MCF 10A (cell line): Measurements from ENCODE around the gene PRKN. TPM values are rescaled to one million over a fixed set of nuclear protein-coding genes. Genes with fewer than 3 reads are reported as not detected.

Source experiments
- BruUV-seq: library from RNA; stranded (reverse); fragments of 400-500 nt; replicated peaks from 2 replicates; lab custom pipeline; 2021; lab: Mats Ljungman, UMichigan
- CTCF ChIA-PET: fragments of 300-600 bp; sonication (Branson Sonifier 250); formaldehyde crosslinking; extraction: SDS; loops from one replicate; lab custom pipeline; 2021; ENCODE audit warnings: antibody characterized with exemption, inconsistent platforms; lab: Yijun Ruan, JAX
- POLR2A ChIA-PET: fragments of 300-600, 350-650 bp; sonication (Branson Sonifier 250); formaldehyde crosslinking; extraction: SDS; loops from one replicate; lab custom pipeline; 2020; ENCODE audit warnings: antibody characterized with exemption, inconsistent platforms; lab: Yijun Ruan, JAX
- DNase-seq: peaks from one replicate; pipeline ENCODE4 v3.0.0-alpha.2; 2018; ENCODE audit not compliant: unreplicated experiment
- H3K27ac Mint-ChIP-seq: one replicate; pipeline ENCODE4 v1.8.0; 2022; ENCODE audit warnings: mild to moderate bottlenecking, low read depth, mixed read lengths; ENCODE audit not compliant: unreplicated experiment
- H3K27me3 Mint-ChIP-seq: one replicate; pipeline ENCODE4 v1.8.0; 2022; ENCODE audit warnings: mixed read lengths; ENCODE audit not compliant: insufficient read depth, unreplicated experiment
- H3K36me3 Mint-ChIP-seq: one replicate; pipeline ENCODE4 v1.8.0; 2022; ENCODE audit warnings: mild to moderate bottlenecking, moderate library complexity, mixed read lengths; ENCODE audit not compliant: insufficient read depth, unreplicated experiment
- H3K4me1 Mint-ChIP-seq: one replicate; pipeline ENCODE4 v1.8.0; 2022; ENCODE audit warnings: mixed read lengths; ENCODE audit not compliant: insufficient read depth, unreplicated experiment
- H3K4me3 Mint-ChIP-seq: one replicate; pipeline ENCODE4 v1.8.0; 2022; ENCODE audit warnings: mild to moderate bottlenecking, moderate library complexity, mixed read lengths; ENCODE audit not compliant: unreplicated experiment
- H3K9me3 Mint-ChIP-seq: one replicate; pipeline ENCODE4 v1.8.0; 2022; ENCODE audit warnings: mixed read lengths; ENCODE audit not compliant: unreplicated experiment
- intact Hi-C: fragments of 100-400 bp; cut with micrococcal nuclease; formaldehyde crosslinking; loops from 2 replicates; pipeline ENCODE4 v1.14.1; 2022
- total RNA-seq: library from RNA; stranded (reverse); gene quantifications from 2 replicates; pipeline ENCODE4 v1.2.3, GENCODE V29; 2022
- TF ChIP-seq, protein P1 (sequence below): fragments of 200-600 bp; IDR thresholded peaks from one replicate; pipeline ENCODE4 v1.8.0; 2022; ENCODE audit warnings: antibody characterized with exemption, mild to moderate bottlenecking; ENCODE audit not compliant: unreplicated experiment

PRKN gene
- total RNA-seq, 1 experiment from 2014 or later: 2.5 TPM

DNA sequence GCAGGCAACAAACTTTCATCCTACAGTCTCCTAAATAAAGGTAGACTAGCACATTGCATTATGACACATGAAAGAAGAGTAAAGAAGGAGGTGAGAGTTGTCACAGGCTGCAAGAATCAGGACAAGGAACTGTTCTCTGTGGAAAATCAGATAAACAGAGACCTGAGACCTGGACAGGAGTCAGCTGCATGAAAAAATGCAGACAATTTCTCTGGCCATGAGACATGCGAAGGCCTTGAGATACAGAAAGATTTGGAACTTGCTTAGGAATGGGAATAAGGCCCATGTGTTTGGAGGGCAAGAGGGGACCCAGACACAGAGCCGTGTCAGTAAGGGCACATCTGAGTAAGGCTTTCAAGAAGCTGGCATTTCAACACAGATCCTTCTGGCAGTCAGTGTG, 779.1 kb downstream of the PRKN start:
- ChIA-PET CTCF (no interaction called here), POLR2A (interaction anchor here (0.7 kb wide), 1 partner anchor 83 kb away, joined by 5 read pairs; no protein-coding TSS in a partner anchor)
- Mint-ChIP-seq H3K9me3 (no peaks in the 10 kb centered on the region), H3K4me3 (no peak overlapping the region), H3K27ac (no peak overlapping the region), H3K36me3 (no peaks in the 10 kb centered on the region), H3K4me1 (peaks cover 6% of the 10 kb centered on the region), H3K27me3 (no peaks in the 10 kb centered on the region)
- no TSS peak for BruUV-seq
- TF ChIP-seq, protein P1, sequence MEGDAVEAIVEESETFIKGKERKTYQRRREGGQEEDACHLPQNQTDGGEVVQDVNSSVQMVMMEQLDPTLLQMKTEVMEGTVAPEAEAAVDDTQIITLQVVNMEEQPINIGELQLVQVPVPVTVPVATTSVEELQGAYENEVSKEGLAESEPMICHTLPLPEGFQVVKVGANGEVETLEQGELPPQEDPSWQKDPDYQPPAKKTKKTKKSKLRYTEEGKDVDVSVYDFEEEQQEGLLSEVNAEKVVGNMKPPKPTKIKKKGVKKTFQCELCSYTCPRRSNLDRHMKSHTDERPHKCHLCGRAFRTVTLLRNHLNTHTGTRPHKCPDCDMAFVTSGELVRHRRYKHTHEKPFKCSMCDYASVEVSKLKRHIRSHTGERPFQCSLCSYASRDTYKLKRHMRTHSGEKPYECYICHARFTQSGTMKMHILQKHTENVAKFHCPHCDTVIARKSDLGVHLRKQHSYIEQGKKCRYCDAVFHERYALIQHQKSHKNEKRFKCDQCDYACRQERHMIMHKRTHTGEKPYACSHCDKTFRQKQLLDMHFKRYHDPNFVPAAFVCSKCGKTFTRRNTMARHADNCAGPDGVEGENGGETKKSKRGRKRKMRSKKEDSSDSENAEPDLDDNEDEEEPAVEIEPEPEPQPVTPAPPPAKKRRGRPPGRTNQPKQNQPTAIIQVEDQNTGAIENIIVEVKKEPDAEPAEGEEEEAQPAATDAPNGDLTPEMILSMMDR: no peak
- intact Hi-C loops: no loop called here
- no peak for DNase-seq

DNA sequence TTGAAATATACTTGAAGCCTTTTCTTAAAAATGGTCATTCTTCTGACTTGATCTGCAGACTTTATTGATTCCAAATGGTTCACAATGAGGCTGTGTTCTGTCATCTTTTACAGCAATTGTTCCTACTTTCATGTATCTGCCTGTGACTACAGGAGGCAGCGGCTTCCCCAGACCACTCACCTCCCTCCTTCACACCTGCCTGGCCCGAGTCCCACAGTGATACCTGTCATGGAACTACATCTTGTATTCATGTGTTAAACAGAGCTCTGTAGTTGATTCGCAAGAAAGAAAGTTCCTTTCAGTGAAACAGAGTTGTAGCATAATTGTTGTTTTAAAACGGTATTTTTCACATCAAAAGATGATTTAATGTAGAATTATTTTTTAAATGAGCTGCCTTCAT, 780.2 kb downstream of the PRKN start:
- POLR2A ChIA-PET: no interaction called here
- DNase-seq: no peak
- Mint-ChIP-seq H3K27me3 (no peaks in the 10 kb centered on the region), H3K9me3 (no peaks in the 10 kb centered on the region), H3K4me1 (peaks cover 6% of the 10 kb centered on the region), H3K36me3 (no peaks in the 10 kb centered on the region), H3K4me3 (no peak overlapping the region), H3K27ac (no peak overlapping the region)
- TF ChIP-seq, protein P1: no peak
- intact Hi-C loops: no loop called here
- BruUV-seq: no TSS peak
- CTCF ChIA-PET: no interaction called here

DNA sequence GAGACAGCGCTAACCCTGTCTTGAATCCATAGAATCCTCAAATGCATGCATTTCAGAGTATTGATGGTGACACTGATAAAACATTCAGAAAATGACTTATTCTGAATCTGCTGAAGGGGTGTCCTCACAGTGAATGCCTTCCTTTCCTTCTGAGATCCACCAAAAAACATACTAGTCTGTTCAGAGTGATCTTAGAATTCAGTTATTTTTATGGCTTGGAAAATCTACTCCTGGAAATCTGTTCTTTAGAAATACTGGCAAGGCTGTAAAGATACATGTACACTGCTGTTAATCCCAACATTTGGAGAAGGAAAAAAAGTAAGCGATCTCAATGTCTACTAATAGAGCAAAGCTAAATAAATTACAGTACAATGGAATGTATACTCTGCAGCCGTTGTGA, 781.1 kb downstream of the PRKN start:
- Mint-ChIP-seq H3K27ac (no peak overlapping the region), H3K36me3 (no peaks in the 10 kb centered on the region), H3K4me3 (no peak overlapping the region), H3K27me3 (no peaks in the 10 kb centered on the region), H3K9me3 (no peaks in the 10 kb centered on the region), H3K4me1 (peaks cover 6% of the 10 kb centered on the region)
- POLR2A ChIA-PET: no interaction called here
- TF ChIP-seq, protein P1: no peak
- intact Hi-C loops: no loop called here
- CTCF ChIA-PET: interaction anchor here (0.6 kb wide), 1 partner anchor 179 kb away, joined by 3 read pairs; no protein-coding TSS in a partner anchor
- no TSS peak for BruUV-seq
- no peak for DNase-seq

DNA sequence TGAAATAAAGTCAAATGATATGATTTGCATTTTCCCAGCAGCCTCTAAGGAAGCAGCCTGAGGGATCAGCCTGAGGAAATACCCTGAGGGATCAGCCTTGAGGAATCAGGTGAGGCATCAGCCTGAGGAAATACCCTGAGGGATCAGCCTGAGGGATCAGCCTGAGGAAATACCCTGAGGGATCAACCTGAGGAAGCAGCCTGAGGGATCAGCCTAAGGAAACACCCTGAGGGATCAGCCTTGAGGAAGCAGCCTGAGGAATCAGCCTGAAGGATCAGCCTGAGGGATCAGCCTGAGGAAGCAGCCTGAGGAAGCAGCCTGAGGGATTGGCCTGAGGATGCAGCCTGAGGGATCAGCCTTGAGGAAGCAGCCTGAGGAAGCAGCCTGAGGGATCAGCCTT, 784.0 kb downstream of the PRKN start:
- Mint-ChIP-seq H3K4me1 (no peaks in the 10 kb centered on the region), H3K9me3 (no peaks in the 10 kb centered on the region), H3K27ac (no peak overlapping the region), H3K36me3 (no peaks in the 10 kb centered on the region), H3K4me3 (no peak overlapping the region), H3K27me3 (no peaks in the 10 kb centered on the region)
- no peak for DNase-seq
- POLR2A ChIA-PET: no interaction called here
- CTCF ChIA-PET: interaction anchor here (0.7 to 1.0 kb wide), 2 partner anchors 13 to 83 kb away, joined by 3 read pairs; no protein-coding TSS in a partner anchor
- TF ChIP-seq, protein P1: no peak
- intact Hi-C loops: no loop called here
- no TSS peak for BruUV-seq
